Activated CD4-positive, alpha-beta T cell treated with anti-CD3 and anti-CD28 coated beads, Interleukin-2, amount 50 U/mL, for 4 hours (primary cell): ENCODE measurements around the gene C1orf159.
A peak's percentile ranks its signal among the peaks of the same experiment; 100 is the strongest.

ENCODE experiments used
- DNase-seq, 2 experiments: peaks; one replicate each; pipeline ENCODE4 v3.0.0-alpha.2; 2020

C1orf159 gene

GRCh38 chr1:1130206-1131120 lies 14.6 kb upstream of the C1orf159 start:
- DNase-seq, result no peak

- DNase-seq, result no peak
These were observed 13.5 kb upstream of the C1orf159 start for GRCh38 chr1:1129381-1129821.

- DNase-seq, result no peak
These were observed 12.7 kb upstream of the C1orf159 start for GRCh38 chr1:1128454-1129139.

GRCh38 chr1:1127551-1128451 lies 11.9 kb upstream of the C1orf159 start:
- no peak for DNase-seq

GRCh38 chr1:1125945-1126344 lies 10.1 kb upstream of the C1orf159 start:
- no peak for DNase-seq

GRCh38 chr1:1124786-1125642 lies 9.1 kb upstream of the C1orf159 start:
- no peak for DNase-seq

GRCh38 chr1:1124508-1124785 lies 8.6 kb upstream of the C1orf159 start:
- no peak for DNase-seq

- DNase-seq, result no peak
These were observed 8.0 kb upstream of the C1orf159 start for GRCh38 chr1:1123581-1124507.

- DNase-seq, result no peak
These were observed 7.1 kb upstream of the C1orf159 start for GRCh38 chr1:1122981-1123480.

GRCh38 chr1:1122078-1122811 lies 6.4 kb upstream of the C1orf159 start:
- DNase-seq, result peak; percentile 81

GRCh38 chr1:1121611-1122077 lies 5.8 kb upstream of the C1orf159 start:
- DNase-seq, result no peak

GRCh38 chr1:1120866-1121591 lies 5.1 kb upstream of the C1orf159 start:
- no peak for DNase-seq

- no peak for DNase-seq
These were observed 4.2 kb upstream of the C1orf159 start for GRCh38 chr1:1120096-1120495.

- no peak for DNase-seq
These were observed 3.5 kb upstream of the C1orf159 start for GRCh38 chr1:1119272-1119890.

- DNase-seq, result no peak
These were observed 3.0 kb upstream of the C1orf159 start for GRCh38 chr1:1118876-1119220.

GRCh38 chr1:1118011-1118875 lies 2.4 kb upstream of the C1orf159 start:
- no peak for DNase-seq

GRCh38 chr1:1117469-1117831 lies 1.6 kb upstream of the C1orf159 start:
- DNase-seq, result no peak
